NT2/D1 (cell line): ENCODE measurements around the gene PMPCA.

Experiments
- DNase-seq: peaks from one replicate; pipeline ENCODE4 v3.0.0-alpha.2; 2011; ENCODE audit warnings: low read depth, low spot score
- H3K27me3 ChIP-seq: 2 replicates; pipeline ENCODE4 v1.6.0; 2011; ENCODE audit warnings: mild to moderate bottlenecking; ENCODE audit not compliant: insufficient read length, insufficient read depth
- H3K36me3 ChIP-seq: 2 replicates; pipeline ENCODE4 v1.6.1; 2011; ENCODE audit warnings: mild to moderate bottlenecking, low read length, mixed read lengths; ENCODE audit not compliant: insufficient read depth, insufficient read length
- H3K4me1 ChIP-seq: 2 replicates; pipeline ENCODE4 v1.5.1; 2011; ENCODE audit not compliant: insufficient read depth, insufficient read length
- H3K4me3 ChIP-seq: 2 replicates; pipeline ENCODE4 v1.5.1; 2011; ENCODE audit warnings: low read depth; ENCODE audit not compliant: insufficient read length
- H3K9ac ChIP-seq: 2 replicates; pipeline ENCODE4 v1.6.0; 2011; ENCODE audit warnings: low read depth; ENCODE audit not compliant: insufficient read length
- H3K9me3 ChIP-seq: 2 replicates; pipeline ENCODE4 v1.5.1; 2011; ENCODE audit warnings: mild to moderate bottlenecking, low read length; ENCODE audit not compliant: insufficient read depth
- SUZ12 ChIP-seq: IDR thresholded peaks from 2 replicates; pipeline ENCODE4 v1.6.1; 2011; ENCODE audit not compliant: insufficient read length, insufficient read depth; ENCODE audit errors: extremely low read depth
- YY1 ChIP-seq: IDR thresholded peaks from 2 replicates; pipeline ENCODE4 v1.6.1; 2011; ENCODE audit not compliant: insufficient read length, insufficient read depth
- ZNF274 ChIP-seq: IDR thresholded peaks from 2 replicates; pipeline ENCODE4 v1.6.1; 2011; ENCODE audit warnings: mild to moderate bottlenecking, low read depth, low read length

PMPCA gene

DNA sequence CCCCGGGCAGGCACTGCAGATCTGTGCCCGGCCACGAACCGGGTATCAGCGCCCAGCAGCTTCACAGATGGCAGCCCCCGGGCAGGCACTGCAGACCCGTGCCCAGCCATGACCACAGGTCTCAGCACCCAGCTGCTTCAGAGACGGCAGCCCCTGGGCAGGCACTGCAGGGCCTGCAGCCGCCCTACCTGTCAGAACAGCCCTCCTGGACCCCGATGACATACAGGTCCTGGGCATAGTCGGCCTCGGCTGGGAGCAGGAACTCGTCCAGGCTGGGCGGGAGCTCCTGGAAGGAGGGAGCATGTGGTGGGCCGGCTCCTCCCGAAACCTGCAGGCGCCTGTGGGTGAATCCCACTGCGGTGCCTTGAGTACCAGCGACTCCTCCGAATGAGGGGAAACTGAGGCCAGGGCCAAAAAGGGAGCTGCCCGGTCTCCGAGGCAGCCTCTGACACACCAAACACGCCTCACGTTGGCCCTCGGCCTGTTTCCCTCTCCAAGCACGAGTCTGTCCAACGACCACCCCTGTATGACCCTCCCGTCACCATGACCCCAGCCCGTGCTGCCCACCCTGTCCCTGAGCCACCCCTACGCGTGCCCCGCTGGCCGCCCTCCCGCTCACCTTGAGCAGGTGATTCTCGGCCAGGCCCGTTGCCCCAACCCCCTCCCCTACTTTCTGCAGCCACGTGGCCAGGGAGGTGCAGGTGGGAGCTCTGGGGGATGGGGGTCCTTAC is 23.6 kb downstream of the PMPCA start:
- Histone ChIP-seq H3K27me3 (no peaks in the 10 kb centered on the region), H3K4me1 (peaks cover 7% of the 10 kb centered on the region), H3K36me3 (peaks cover 80% of the 10 kb centered on the region), H3K9me3 (no peaks in the 10 kb centered on the region), H3K4me3 (no peak overlapping the region), H3K9ac (no peak overlapping the region)
- DNase-seq, result no peak
- TF ChIP-seq SUZ12, result no peak

DNA sequence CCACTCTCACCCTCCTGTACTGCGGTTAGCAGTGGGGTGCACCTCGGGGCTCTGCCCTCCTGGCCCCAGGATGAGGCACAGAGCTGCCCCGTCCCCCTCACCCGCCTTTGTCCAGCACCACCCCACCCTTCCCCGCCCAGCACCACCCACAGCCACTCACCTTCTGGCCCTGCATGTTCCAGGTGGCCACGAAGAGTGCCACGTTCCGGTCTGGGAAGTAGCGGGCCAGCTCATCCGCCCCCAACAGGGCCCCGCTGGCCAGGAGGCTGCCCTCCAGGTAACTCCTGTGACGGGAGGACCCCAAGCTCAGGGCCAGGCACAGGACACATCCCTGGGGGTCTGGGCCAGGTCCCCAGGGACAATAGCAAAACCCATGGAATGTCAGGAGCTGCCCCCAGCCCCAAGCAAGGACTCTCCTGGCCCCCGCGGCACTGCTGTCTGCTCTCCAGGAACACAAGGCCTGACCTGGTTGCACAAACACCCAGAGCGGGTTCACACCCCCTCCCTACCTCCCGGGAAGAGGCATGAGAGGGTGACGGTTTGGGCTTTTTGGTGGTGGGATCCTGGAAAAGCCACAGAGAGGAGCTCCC is 24.2 kb downstream of the PMPCA start:
- no peak overlapping the region for H3K4me3 ChIP-seq
- H3K36me3 ChIP-seq, result peaks cover 74% of the 10 kb centered on the region
- H3K27me3 ChIP-seq, result no peaks in the 10 kb centered on the region
- DNase-seq, result no peak
- no peaks in the 10 kb centered on the region for H3K9me3 ChIP-seq
- no peak overlapping the region for H3K9ac ChIP-seq
- no peak for TF ChIP-seq SUZ12
- no peak for TF ChIP-seq YY1
- no peak for TF ChIP-seq ZNF274
- peaks cover 5% of the 10 kb centered on the region for H3K4me1 ChIP-seq

GRCh38 chr9:136436055-136436634 is 25.7 kb downstream of the PMPCA start:
- no peaks in the 10 kb centered on the region for H3K27me3 ChIP-seq
- peak overlapping the region; percentile 28 for H3K9ac ChIP-seq
- no peaks in the 10 kb centered on the region for H3K9me3 ChIP-seq
- no peak overlapping the region for H3K4me3 ChIP-seq
- DNase-seq, result no peak
- peaks cover 73% of the 10 kb centered on the region for H3K36me3 ChIP-seq
- H3K4me1 ChIP-seq, result peaks cover 8% of the 10 kb centered on the region
- TF ChIP-seq YY1, result no peak
- TF ChIP-seq ZNF274, result no peak
- no peak for TF ChIP-seq SUZ12

DNA sequence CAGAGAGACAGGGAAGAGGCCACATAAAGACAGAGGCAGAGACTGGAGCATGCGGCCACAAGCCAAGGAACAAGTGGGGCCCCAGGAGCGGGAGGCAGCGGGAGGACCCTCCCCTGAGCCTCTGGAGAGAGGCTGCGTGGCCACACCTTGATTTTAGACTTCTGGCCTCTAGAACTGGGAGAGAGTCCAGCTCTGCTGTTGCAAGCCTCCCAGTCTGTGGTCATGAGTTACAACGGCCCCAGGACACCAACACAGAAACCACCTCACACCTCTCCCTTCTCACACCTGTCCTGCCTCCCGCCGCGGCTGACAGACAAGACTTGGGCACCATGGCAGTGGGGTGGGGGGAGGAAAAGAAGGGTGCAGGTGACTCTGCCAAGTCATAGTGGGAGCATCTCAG is 27.0 kb downstream of the PMPCA start:
- Histone ChIP-seq H3K4me1 (peaks cover 8% of the 10 kb centered on the region), H3K36me3 (peaks cover 78% of the 10 kb centered on the region), H3K9ac (peak overlapping the region; percentile 17), H3K27me3 (no peaks in the 10 kb centered on the region), H3K9me3 (no peaks in the 10 kb centered on the region), H3K4me3 (peak overlapping the region; percentile 22)
- TF ChIP-seq YY1 (no peak), ZNF274 (no peak), SUZ12 (no peak)
- DNase-seq, result no peak

- Histone ChIP-seq H3K36me3 (peaks cover 78% of the 10 kb centered on the region), H3K27me3 (no peaks in the 10 kb centered on the region), H3K9ac (peak overlapping the region; percentile 98), H3K9me3 (no peaks in the 10 kb centered on the region), H3K4me1 (peaks cover 8% of the 10 kb centered on the region), H3K4me3 (peak overlapping the region; percentile 85)
- no peak for TF ChIP-seq ZNF274
- TF ChIP-seq YY1, result no peak
- TF ChIP-seq SUZ12, result no peak
- DNase-seq, result no peak
Measured at GRCh38 chr9:136437839-136438547, 27.5 kb downstream of the PMPCA start.

DNA sequence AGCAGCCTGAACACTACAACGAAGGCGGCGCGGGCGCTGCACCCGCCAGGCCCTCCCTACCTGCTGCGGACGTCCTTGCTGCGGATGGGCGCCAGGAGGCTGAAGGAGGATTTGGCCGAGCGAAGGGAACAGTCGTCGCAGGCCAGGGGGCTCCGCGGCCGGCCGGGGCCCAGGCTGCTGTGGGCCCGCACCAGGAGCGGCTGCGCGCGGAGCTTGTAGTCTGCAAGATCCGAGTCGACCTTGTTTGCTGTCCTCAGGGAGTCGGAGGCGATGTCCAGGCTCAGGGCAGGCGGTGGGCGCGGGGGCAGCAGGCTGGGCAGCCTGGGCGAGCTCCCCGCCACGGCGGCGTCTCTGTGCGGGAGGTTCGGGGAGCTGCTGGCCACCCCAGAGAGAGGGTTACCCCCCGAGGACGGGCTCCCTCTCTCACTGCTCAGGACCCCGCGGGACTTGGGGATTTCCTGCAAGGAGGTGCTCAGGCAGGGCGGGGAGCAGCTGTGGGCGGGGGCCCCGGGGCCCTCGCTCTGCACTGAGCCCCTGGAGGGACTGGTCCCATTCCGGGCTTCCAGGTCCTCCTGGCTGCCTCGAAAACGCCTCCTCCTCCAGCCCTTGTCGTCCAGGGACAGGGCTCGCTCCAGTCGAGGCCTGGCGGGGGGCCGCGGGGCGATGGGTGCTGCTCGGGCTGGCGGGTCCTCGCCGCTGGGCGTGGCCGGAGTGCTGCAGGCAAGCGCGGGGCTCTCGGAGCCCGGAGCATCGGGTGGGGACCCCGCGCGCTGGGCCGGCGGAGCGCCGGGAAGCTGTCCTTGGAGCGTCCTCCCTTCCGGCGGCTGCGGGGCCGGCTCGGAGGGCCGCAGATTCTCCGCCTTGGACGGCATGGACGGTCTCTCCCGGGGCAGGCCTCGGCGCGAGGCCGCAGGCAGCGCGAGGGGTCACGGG is 28.4 kb downstream of the PMPCA start:
- peaks cover 79% of the 10 kb centered on the region for H3K36me3 ChIP-seq
- peak overlapping the region; percentile 98 for H3K9ac ChIP-seq
- DNase-seq, result no peak
- H3K4me1 ChIP-seq, result peaks cover 8% of the 10 kb centered on the region
- no peaks in the 10 kb centered on the region for H3K27me3 ChIP-seq
- H3K4me3 ChIP-seq, result peak overlapping the region; percentile 85
- TF ChIP-seq YY1 (no peak), SUZ12 (no peak), ZNF274 (no peak)
- H3K9me3 ChIP-seq, result no peaks in the 10 kb centered on the region
